SK-N-SH treated with all-trans-retinoic acid at 6 μM for 48 hours (cell line): ENCODE measurements around the gene HMOX1.

Experiments
- ATAC-seq: fragments of 200-7000 bp; cut with Tn5 transposase; 3 replicates; pipeline ENCODE4 v1.9.1; 2020; ENCODE audit warnings: mild to moderate bottlenecking, moderate library complexity
- ARNTL ChIP-seq: fragments of 450-650 bp; formaldehyde crosslinking; IDR thresholded peaks from 2 replicates; pipeline ENCODE4 v1.5.0; 2020; ENCODE audit warnings: low read depth, mild to moderate bottlenecking, moderate library complexity, borderline replicate concordance
- BACH2 ChIP-seq: fragments of 250-450 bp; sonication (Bioruptor Pico); IDR thresholded peaks from 2 replicates; pipeline ENCODE4 v1.9.0; 2021; ENCODE audit warnings: mild to moderate bottlenecking, borderline replicate concordance
- CREB5 ChIP-seq: fragments of 250-450 bp; sonication (Bioruptor Pico); IDR thresholded peaks from 2 replicates; pipeline ENCODE4 v1.5.1; 2020; ENCODE audit warnings: low read depth, mild to moderate bottlenecking, moderate library complexity
- CSDC2 ChIP-seq: fragments of 250-450 bp; sonication (Bioruptor Pico); IDR thresholded peaks from 2 replicates; pipeline ENCODE4 v1.5.0; 2020; ENCODE audit warnings: mild to moderate bottlenecking, moderate library complexity
- ESRRG ChIP-seq: fragments of 250-450 bp; sonication (Bioruptor Pico); IDR thresholded peaks from 2 replicates; pipeline ENCODE4 v1.6.1; 2021; ENCODE audit warnings: mild to moderate bottlenecking
- GLIS3 ChIP-seq: fragments of 250-450 bp; sonication (Bioruptor Pico); IDR thresholded peaks from 2 replicates; pipeline ENCODE4 v1.5.0; 2020; ENCODE audit warnings: mild to moderate bottlenecking, moderate library complexity
- ISL1 ChIP-seq: fragments of 250-450 bp; sonication (Bioruptor Pico); IDR thresholded peaks from 2 replicates; pipeline ENCODE4 v2.1.2; 2022; ENCODE audit warnings: mild to moderate bottlenecking, moderate library complexity
- PATZ1 ChIP-seq: fragments of 250-450 bp; sonication (Bioruptor Pico); IDR thresholded peaks from 2 replicates; pipeline ENCODE4 v1.8.0; 2020; ENCODE audit warnings: mild to moderate bottlenecking, moderate library complexity, borderline replicate concordance
- PPARA ChIP-seq: fragments of 250-450 bp; sonication (Bioruptor Pico); IDR thresholded peaks from 2 replicates; pipeline ENCODE4 v1.5.0; 2020; ENCODE audit warnings: mild to moderate bottlenecking, borderline replicate concordance
- RARB ChIP-seq: fragments of 250-450 bp; sonication (Bioruptor Pico); IDR thresholded peaks from 2 replicates; pipeline ENCODE4 v1.8.0; 2021; ENCODE audit warnings: mild to moderate bottlenecking, moderate library complexity
- SNAI2 ChIP-seq: fragments of 250-450 bp; sonication (Bioruptor Pico); IDR thresholded peaks from 2 replicates; pipeline ENCODE4 v1.5.0; 2020; ENCODE audit warnings: mild to moderate bottlenecking, moderate library complexity
- TCF4 ChIP-seq: fragments of 250-450 bp; sonication (Bioruptor Pico); IDR thresholded peaks from 2 replicates; pipeline ENCODE4 v1.8.0; 2021; ENCODE audit warnings: mild to moderate bottlenecking, moderate library complexity, borderline replicate concordance
- TOX ChIP-seq: fragments of 250-450 bp; sonication (Bioruptor Pico); IDR thresholded peaks from 2 replicates; pipeline ENCODE4 v1.8.0; 2021; ENCODE audit warnings: mild to moderate bottlenecking, moderate library complexity, borderline replicate concordance
- TSHZ2 ChIP-seq: fragments of 250-450 bp; sonication (Bioruptor Pico); IDR thresholded peaks from 2 replicates; pipeline ENCODE4 v1.5.0; 2020; ENCODE audit warnings: mild to moderate bottlenecking, moderate library complexity
- ZFP3 ChIP-seq: fragments of 250-450 bp; sonication (Bioruptor Pico); IDR thresholded peaks from 2 replicates; pipeline ENCODE4 v1.5.0; 2020; ENCODE audit warnings: mild to moderate bottlenecking, moderate library complexity
- ZFP30 ChIP-seq: fragments of 450-650 bp; formaldehyde crosslinking; IDR thresholded peaks from 2 replicates; pipeline ENCODE4 v1.5.0; 2022; ENCODE audit warnings: mild to moderate bottlenecking, moderate library complexity
- ZNF565 ChIP-seq: fragments of 450-650 bp; formaldehyde crosslinking; conservative IDR thresholded peaks from 2 replicates; pipeline ENCODE4 v1.5.0; 2020; ENCODE audit warnings: low read depth, mild to moderate bottlenecking, moderate library complexity
- ZNF70 ChIP-seq: fragments of 450-650 bp; formaldehyde crosslinking; IDR thresholded peaks from 2 replicates; pipeline ENCODE4 v1.5.0; 2020; ENCODE audit warnings: mild to moderate bottlenecking, moderate library complexity
- ZNF8 ChIP-seq: fragments of 450-650 bp; formaldehyde crosslinking; IDR thresholded peaks from 2 replicates; pipeline ENCODE4 v1.5.0; 2020; ENCODE audit warnings: mild to moderate bottlenecking, moderate library complexity
- TF ChIP-seq, protein P1 (sequence below): fragments of 250-450 bp; sonication (Bioruptor Pico); IDR thresholded peaks from 2 replicates; pipeline ENCODE4 v1.8.0; 2021; ENCODE audit warnings: low read depth, mild to moderate bottlenecking, moderate library complexity, borderline replicate concordance
- TF ChIP-seq, protein P2 (sequence below): fragments of 250-450 bp; sonication (Bioruptor Pico); IDR thresholded peaks from 2 replicates; pipeline ENCODE4 v1.5.1; 2021; ENCODE audit warnings: mild to moderate bottlenecking, moderate library complexity

The HMOX1 gene

DNA sequence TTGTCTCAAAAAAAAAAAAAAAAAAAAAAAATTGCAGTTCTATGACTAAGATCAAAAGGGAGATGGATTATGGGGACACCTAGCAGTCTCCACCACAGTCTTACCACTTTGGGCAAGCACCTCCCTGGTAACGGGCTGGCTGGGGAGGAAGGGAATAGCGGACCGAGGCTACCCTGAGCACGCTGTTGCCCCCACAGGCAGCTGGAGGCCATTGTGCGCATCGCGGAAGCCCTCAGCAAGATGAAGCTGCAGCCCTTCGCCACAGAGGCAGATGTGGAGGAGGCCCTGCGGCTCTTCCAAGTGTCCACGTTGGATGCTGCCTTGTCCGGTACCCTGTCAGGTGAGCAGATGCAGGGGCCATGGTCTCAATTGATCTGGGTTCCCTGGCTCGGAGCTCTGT lies 40.2 kb downstream of the HMOX1 start:
- no peak for ATAC-seq
- no peak for TF ChIP-seq RARB (CRISPR knock-in tag)
- TF ChIP-seq ARNTL (CRISPR knock-in tag), result no peak
- no peak for TF ChIP-seq GLIS3 (CRISPR knock-in tag)
- no peak for TF ChIP-seq CSDC2 (CRISPR knock-in tag)
- no peak for TF ChIP-seq TCF4 (CRISPR knock-in tag)
- TF ChIP-seq ZNF565, result no peak
- no peak for TF ChIP-seq BACH2 (CRISPR knock-in tag)
- TF ChIP-seq ZNF70 (CRISPR knock-in tag), result no peak
- TF ChIP-seq ZNF8 (CRISPR knock-in tag), result no peak
- TF ChIP-seq, protein P1, sequence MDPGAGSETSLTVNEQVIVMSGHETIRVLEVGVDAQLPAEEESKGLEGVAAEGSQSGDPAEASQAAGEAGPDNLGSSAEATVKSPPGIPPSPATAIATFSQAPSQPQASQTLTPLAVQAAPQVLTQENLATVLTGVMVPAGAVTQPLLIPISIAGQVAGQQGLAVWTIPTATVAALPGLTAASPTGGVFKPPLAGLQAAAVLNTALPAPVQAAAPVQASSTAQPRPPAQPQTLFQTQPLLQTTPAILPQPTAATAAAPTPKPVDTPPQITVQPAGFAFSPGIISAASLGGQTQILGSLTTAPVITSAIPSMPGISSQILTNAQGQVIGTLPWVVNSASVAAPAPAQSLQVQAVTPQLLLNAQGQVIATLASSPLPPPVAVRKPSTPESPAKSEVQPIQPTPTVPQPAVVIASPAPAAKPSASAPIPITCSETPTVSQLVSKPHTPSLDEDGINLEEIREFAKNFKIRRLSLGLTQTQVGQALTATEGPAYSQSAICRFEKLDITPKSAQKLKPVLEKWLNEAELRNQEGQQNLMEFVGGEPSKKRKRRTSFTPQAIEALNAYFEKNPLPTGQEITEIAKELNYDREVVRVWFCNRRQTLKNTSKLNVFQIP (CRISPR knock-in tag), result no peak
- TF ChIP-seq TSHZ2 (CRISPR knock-in tag), result no peak
- TF ChIP-seq, protein P2, sequence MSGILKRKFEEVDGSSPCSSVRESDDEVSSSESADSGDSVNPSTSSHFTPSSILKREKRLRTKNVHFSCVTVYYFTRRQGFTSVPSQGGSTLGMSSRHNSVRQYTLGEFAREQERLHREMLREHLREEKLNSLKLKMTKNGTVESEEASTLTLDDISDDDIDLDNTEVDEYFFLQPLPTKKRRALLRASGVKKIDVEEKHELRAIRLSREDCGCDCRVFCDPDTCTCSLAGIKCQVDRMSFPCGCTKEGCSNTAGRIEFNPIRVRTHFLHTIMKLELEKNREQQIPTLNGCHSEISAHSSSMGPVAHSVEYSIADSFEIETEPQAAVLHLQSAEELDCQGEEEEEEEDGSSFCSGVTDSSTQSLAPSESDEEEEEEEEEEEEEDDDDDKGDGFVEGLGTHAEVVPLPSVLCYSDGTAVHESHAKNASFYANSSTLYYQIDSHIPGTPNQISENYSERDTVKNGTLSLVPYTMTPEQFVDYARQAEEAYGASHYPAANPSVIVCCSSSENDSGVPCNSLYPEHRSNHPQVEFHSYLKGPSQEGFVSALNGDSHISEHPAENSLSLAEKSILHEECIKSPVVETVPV, result no peak
- no peak for TF ChIP-seq ISL1 (CRISPR knock-in tag)
- no peak for TF ChIP-seq ESRRG (CRISPR knock-in tag)
- no peak for TF ChIP-seq SNAI2 (CRISPR knock-in tag)
- TF ChIP-seq ZFP3 (CRISPR knock-in tag), result no peak
- TF ChIP-seq PPARA (CRISPR knock-in tag), result no peak
- no peak for TF ChIP-seq ZFP30 (CRISPR knock-in tag)

GRCh38 chr22:35422145-35422544 lies 41.2 kb downstream of the HMOX1 start:
- ATAC-seq, result no peak
- TF ChIP-seq, protein P2, result no peak
- TF ChIP-seq ZNF70 (CRISPR knock-in tag) (no peak), CREB5 (CRISPR knock-in tag) (no peak), PPARA (CRISPR knock-in tag) (no peak)

DNA sequence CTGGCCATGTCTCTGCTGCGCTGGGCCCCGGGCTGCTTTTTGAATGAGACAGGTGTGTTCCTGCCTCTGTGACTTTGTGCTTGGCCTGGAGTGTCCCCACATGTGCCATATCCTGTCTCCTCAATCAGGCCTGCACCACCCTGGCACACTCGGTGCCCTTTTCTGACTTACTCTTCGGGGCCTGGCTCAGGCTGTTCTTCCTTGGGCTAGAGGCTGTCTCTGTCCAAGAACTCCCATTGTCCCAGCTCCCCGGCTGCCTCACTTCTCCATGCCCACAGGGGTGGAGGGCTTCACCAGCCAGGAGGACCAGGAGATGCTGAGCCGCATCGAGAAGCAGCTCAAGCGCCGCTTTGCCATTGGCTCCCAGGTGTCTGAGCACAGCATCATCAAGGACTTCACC lies 42.0 kb downstream of the HMOX1 start:
- TF ChIP-seq PPARA (CRISPR knock-in tag) (no peak), ZNF565 (no peak), BACH2 (CRISPR knock-in tag) (no peak)
- ATAC-seq, result no peak

- ATAC-seq, result no peak
- TF ChIP-seq ISL1 (CRISPR knock-in tag), result no peak
- no peak for TF ChIP-seq ZFP30 (CRISPR knock-in tag)
- no peak for TF ChIP-seq PATZ1 (CRISPR knock-in tag)
- TF ChIP-seq TOX (CRISPR knock-in tag), result no peak
- TF ChIP-seq ZNF8 (CRISPR knock-in tag), result no peak
- no peak for TF ChIP-seq GLIS3 (CRISPR knock-in tag)
- TF ChIP-seq ARNTL (CRISPR knock-in tag), result no peak
- TF ChIP-seq TSHZ2 (CRISPR knock-in tag), result no peak
- TF ChIP-seq ZNF565, result no peak
Observed at GRCh38 chr22:35424081-35424480, 43.2 kb downstream of the HMOX1 start.
